GM12873 (cell line): ENCODE measurements around the gene DDA1.
A peak's percentile ranks its signal among the peaks of the same experiment; 100 is the strongest.

Source experiments
- CTCF ChIP-seq: IDR thresholded peaks from 2 replicates; pipeline ENCODE4 v1.5.1; 2012; ENCODE audit warnings: low read depth, mild to moderate bottlenecking, moderate library complexity, low read length, control low read depth; ENCODE audit not compliant: insufficient read depth; ENCODE audit errors: missing control alignments

Gene DDA1

GRCh38 chr19:17282488-17283125, 26.8 kb upstream of the DDA1 start:
- peak; percentile 94 for TF ChIP-seq CTCF

- no peak for TF ChIP-seq CTCF
Observed at GRCh38 chr19:17283504-17283996, 25.8 kb upstream of the DDA1 start.

GRCh38 chr19:17285415-17286135, 23.8 kb upstream of the DDA1 start:
- TF ChIP-seq CTCF: no peak

- no peak for TF ChIP-seq CTCF
Observed at GRCh38 chr19:17286263-17286662, 23.1 kb upstream of the DDA1 start.

- no peak for TF ChIP-seq CTCF
Observed at GRCh38 chr19:17286752-17287151, 22.6 kb upstream of the DDA1 start.

GRCh38 chr19:17289489-17289888, 19.9 kb upstream of the DDA1 start:
- no peak for TF ChIP-seq CTCF

GRCh38 chr19:17292301-17293074, 16.9 kb upstream of the DDA1 start:
- TF ChIP-seq CTCF: peak; percentile 85
